Loucy (cell line): ENCODE results near the gene SH3RF3.

ENCODE experiments used
- H2AFZ ChIP-seq: fragments of 200-600 bp; sonication (generic); 2 replicates; pipeline ENCODE4 v1.6.0; 2016; ENCODE audit warnings: antibody characterized with exemption, mild to moderate bottlenecking, low read length, moderate library complexity
- H3F3A ChIP-seq: fragments of 200-600 bp; 2 replicates; pipeline ENCODE4 v1.6.0; 2016; ENCODE audit warnings: antibody characterized with exemption, low read depth, mild to moderate bottlenecking
- H3K27me3 ChIP-seq: fragments of 200-600 bp; sonication (generic); 2 replicates; pipeline ENCODE4 v1.6.1; 2014; ENCODE audit warnings: low read length, mild to moderate bottlenecking; ENCODE audit not compliant: insufficient read depth, poor library complexity, severe bottlenecking
- H3K36me3 ChIP-seq: fragments of 200-600 bp; sonication (generic); 2 replicates; pipeline ENCODE4 v1.6.1; 2016; ENCODE audit warnings: low read length; ENCODE audit not compliant: insufficient read depth
- H3K4me1 ChIP-seq: fragments of 200-600 bp; sonication (generic); 2 replicates; pipeline ENCODE4 v1.5.1; 2014; ENCODE audit warnings: low read length, mild to moderate bottlenecking; ENCODE audit not compliant: insufficient read depth, poor library complexity, severe bottlenecking
- H3K4me2 ChIP-seq: fragments of 200-600 bp; sonication (generic); 2 replicates; pipeline ENCODE4 v1.6.0; 2014; ENCODE audit warnings: antibody characterized with exemption, low read length, low read depth, mild to moderate bottlenecking; ENCODE audit not compliant: poor library complexity, severe bottlenecking
- H3K4me3 ChIP-seq: fragments of 200-600 bp; sonication (generic); 2 replicates; pipeline ENCODE4 v1.5.1; 2014; ENCODE audit warnings: low read length, mild to moderate bottlenecking, mixed read lengths; ENCODE audit not compliant: poor library complexity, severe bottlenecking
- H3K79me2 ChIP-seq: fragments of 200-600 bp; sonication (generic); 2 replicates; pipeline ENCODE4 v1.6.1; 2014; ENCODE audit warnings: low read length; ENCODE audit not compliant: insufficient read depth
- H3K9ac ChIP-seq: fragments of 200-600 bp; sonication (generic); 2 replicates; pipeline ENCODE4 v1.6.0; 2014; ENCODE audit warnings: mild to moderate bottlenecking, low read depth, low read length, moderate library complexity; ENCODE audit not compliant: poor library complexity, severe bottlenecking
- H3K9me2 ChIP-seq: fragments of 200-600 bp; sonication (generic); replicated peaks from 2 replicates; pipeline ENCODE4 v1.6.1; 2016; ENCODE audit warnings: low read depth, low read length, mixed read lengths
- H3K9me3 ChIP-seq: fragments of 200-600 bp; sonication (generic); 2 replicates; pipeline ENCODE4 v1.6.1; 2014; ENCODE audit warnings: mild to moderate bottlenecking, antibody characterized with exemption, low read length, low read depth; ENCODE audit not compliant: insufficient read depth
- H4K20me1 ChIP-seq: fragments of 200-600 bp; sonication (generic); 2 replicates; pipeline ENCODE4 v1.6.0; 2014; ENCODE audit warnings: antibody characterized with exemption, low read length, mild to moderate bottlenecking; ENCODE audit not compliant: insufficient read depth, poor library complexity, severe bottlenecking
- CTCF ChIP-seq: fragments of 200-600 bp; sonication (generic); conservative IDR thresholded peaks from 2 replicates; pipeline ENCODE4 v1.5.1; 2014; ENCODE audit warnings: mild to moderate bottlenecking, antibody characterized with exemption, low read length
- EZH2phosphoT487 ChIP-seq: fragments of 200-600 bp; IDR thresholded peaks from 2 replicates; pipeline ENCODE4 v1.6.1; 2018; ENCODE audit warnings: antibody characterized with exemption, mild to moderate bottlenecking, moderate library complexity, borderline replicate concordance

SH3RF3 gene

GRCh38 chr2:109304731-109305470 lies 175.9 kb downstream of the SH3RF3 start:
- Histone ChIP-seq H3K4me1 (peaks cover 23% of the 10 kb centered on the region), H3K79me2 (no peaks in the 10 kb centered on the region), H4K20me1 (no peaks in the 10 kb centered on the region), H3K9me2 (no peaks in the 10 kb centered on the region), H3K9me3 (no peaks in the 10 kb centered on the region), H3K4me2 (no peak overlapping the region), H3K4me3 (no peak overlapping the region), H3K9ac (no peak overlapping the region), H3K36me3 (no peaks in the 10 kb centered on the region), H2AFZ (no peak overlapping the region), H3K27me3 (no peaks in the 10 kb centered on the region), H3F3A (no peaks in the 10 kb centered on the region)
- TF ChIP-seq CTCF (no peak), EZH2phosphoT487 (no peak)

- Histone ChIP-seq H3K4me1 (peaks cover 19% of the 10 kb centered on the region), H2AFZ (no peak overlapping the region), H3K36me3 (no peaks in the 10 kb centered on the region), H3K9ac (no peak overlapping the region), H3K4me3 (no peak overlapping the region), H3K9me2 (no peaks in the 10 kb centered on the region), H3K79me2 (no peaks in the 10 kb centered on the region), H3K27me3 (no peaks in the 10 kb centered on the region), H3K9me3 (no peaks in the 10 kb centered on the region), H3K4me2 (no peak overlapping the region), H4K20me1 (no peaks in the 10 kb centered on the region), H3F3A (no peaks in the 10 kb centered on the region)
- TF ChIP-seq EZH2phosphoT487 (no peak), CTCF (no peak)
These were observed 176.6 kb downstream of the SH3RF3 start for GRCh38 chr2:109305490-109306167.

- no peak overlapping the region for H3K4me3 ChIP-seq
- no peaks in the 10 kb centered on the region for H3K79me2 ChIP-seq
- no peaks in the 10 kb centered on the region for H3K36me3 ChIP-seq
- H3F3A ChIP-seq = no peaks in the 10 kb centered on the region
- TF ChIP-seq EZH2phosphoT487 (no peak), CTCF (no peak)
- no peak overlapping the region for H3K4me2 ChIP-seq
- no peaks in the 10 kb centered on the region for H3K9me2 ChIP-seq
- no peaks in the 10 kb centered on the region for H3K27me3 ChIP-seq
- no peaks in the 10 kb centered on the region for H3K9me3 ChIP-seq
- no peak overlapping the region for H2AFZ ChIP-seq
- H3K4me1 ChIP-seq = peaks cover 13% of the 10 kb centered on the region
- H4K20me1 ChIP-seq = no peaks in the 10 kb centered on the region
- H3K9ac ChIP-seq = no peak overlapping the region
These were observed 177.2 kb downstream of the SH3RF3 start for GRCh38 chr2:109306190-109306589.
